NCI-H446 (cell line): ENCODE data around the gene TRIM49C.
"Not testable (repeated sequence)": the region's sequence is repeated elsewhere in the genome, so short reads cannot be mapped to it uniquely, and the experiment has no call there.

Experiments
- DNase-seq, 2 experiments: peaks; one replicate each; lab custom pipeline; 2025; lab: John Stamatoyannopoulos, UW

The TRIM49C gene, protein sequence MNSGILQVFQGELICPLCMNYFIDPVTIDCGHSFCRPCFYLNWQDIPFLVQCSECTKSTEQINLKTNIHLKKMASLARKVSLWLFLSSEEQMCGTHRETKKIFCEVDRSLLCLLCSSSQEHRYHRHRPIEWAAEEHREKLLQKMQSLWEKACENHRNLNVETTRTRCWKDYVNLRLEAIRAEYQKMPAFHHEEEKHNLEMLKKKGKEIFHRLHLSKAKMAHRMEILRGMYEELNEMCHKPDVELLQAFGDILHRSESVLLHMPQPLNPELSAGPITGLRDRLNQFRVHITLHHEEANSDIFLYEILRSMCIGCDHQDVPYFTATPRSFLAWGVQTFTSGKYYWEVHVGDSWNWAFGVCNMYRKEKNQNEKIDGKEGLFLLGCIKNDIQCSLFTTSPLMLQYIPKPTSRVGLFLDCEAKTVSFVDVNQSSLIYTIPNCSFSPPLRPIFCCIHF

DNA sequence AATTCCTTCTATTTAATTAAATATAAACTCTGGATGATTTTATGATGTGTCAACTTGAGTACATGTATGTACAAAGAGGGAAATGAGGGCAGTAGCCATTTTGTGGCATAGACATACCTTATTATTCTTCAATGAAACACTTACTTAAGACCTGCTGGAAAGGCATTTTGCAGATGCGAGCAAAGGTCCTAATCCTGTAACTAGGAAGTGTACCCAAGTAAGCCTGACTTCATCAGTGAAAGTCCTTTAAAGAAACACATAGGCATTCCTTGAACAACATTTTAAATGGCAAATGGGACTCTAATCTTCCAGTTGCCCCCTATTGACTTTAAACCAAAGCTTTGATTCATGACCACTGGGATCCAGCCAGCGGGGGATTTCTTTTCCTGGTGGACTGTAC is at the start of gene TRIM49C:
Gene TRIM49C, plus strand, starts transcription at position 301 of the 400 bp plus-strand sequence. CDS start 4,106 bp downstream, outside the sequence.
- not testable (repeated sequence) for DNase-seq

DNA sequence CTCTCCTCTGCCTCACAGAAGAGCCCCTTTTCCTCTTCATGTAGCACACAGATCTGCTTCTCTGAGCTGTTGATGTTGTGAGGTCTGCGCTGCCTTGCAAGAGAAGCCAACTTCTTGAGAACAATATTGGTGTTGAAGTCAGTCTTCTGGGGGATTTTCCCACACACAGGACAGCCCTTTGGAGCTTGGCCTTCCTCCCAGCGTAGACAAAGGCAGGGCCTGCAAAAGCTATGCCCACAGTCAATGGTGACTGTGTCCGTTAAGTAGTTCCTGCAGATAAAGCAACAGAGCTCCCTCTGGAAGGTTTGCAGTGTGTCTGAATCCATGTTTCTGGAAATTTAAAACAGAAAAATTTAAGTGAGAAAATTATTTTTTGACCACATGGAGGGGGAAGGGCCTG is 6.7 kb upstream of the TRIM49C start:
- DNase-seq, result not testable (repeated sequence)

DNA sequence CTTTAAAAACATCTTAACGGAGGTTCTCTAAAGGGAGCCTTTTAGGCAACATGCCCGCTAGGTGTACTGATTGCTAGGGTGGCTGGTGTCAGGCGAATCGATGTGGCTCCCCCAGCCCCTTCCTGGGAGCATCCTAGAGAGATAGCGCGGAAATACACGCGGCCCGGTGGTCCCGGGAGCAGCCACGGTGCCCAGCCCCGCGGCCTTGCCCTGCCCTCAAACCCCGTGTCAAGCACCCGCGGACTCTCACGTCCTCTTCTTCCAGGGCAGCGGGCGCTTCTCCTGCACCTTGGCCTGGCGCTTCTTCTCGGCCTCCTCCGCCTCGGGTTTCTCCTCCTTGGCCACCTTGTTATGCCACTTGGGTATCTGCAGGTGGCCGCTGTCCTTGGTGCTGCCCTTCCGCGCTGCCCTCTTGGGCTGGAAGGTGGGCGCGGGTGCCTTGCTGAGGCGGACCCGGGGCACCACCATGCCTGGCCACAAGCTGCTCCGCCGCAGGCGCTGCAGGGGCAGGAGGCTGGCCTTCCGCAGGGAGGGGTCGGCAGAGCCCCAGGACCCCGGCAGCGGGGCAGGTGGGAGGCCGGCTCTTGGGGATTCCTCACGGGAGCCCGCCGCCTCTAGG is 20.8 kb downstream of the TRIM49C start:
- DNase-seq, result not testable (repeated sequence)

DNA sequence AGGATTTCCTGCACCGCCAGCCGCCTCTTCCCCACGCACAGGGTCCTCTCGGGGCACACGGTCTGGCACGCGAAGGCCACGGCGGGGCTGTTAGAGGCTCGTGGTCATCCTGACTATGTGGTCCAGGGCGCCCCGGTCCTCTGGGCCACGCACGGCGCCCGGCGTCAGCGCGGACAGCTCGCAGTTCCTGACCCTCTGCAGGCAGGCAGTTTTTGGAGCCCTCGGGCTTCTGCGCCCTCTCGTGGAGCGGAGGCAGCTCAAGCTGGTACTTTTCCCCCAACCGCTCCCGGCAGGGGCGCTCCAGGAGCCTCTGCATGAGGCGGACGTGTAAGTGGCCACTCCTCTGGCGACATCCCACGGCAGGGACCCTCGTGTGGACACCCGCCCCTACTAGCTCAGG is 21.4 kb downstream of the TRIM49C start:
- DNase-seq, result peak in 1 of 2 experiments; percentile 4

DNA sequence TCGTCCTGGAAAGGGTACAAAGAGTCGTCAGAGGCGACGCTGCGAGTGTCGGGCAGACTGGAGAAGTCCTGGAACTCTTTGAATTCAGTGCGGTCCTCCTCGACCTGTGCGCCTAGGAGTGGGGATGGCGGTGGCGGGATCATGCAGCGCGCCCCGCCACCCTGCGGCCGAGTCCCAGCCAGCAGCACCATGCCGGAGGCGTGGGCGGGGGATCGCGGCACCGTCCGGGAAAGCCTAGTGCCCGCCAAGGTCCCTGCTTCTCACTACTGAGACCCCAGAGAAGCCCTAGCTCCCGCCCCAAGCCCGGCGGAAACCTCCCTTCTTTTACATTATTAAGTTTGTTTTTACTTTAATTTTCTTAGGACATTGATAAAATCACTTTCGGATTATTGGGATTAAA is 22.6 kb downstream of the TRIM49C start:
- DNase-seq, result not testable (repeated sequence)

DNA sequence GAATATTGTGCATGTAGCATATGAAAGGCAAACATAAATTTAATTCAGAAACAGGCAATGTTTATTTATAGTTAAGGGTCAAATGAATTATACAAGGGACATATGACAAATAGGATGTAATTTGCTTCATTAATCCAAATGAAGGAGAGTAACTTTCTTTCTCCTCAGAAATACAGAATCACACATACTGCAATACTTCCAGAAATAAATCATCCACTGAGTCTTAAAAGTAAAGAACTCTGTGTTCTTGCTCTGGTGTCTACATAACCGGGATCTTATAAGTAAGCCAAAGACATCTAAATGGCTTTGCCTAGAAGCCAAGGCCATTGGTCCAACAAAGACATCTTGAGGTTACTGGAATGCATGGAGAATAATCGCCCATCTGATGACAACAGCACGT is 54.7 kb downstream of the TRIM49C start, which contains the start of gene UBTFL1:
Gene UBTFL1, plus strand, starts transcription at position 301 of the 400 bp plus-strand sequence. Its CDS starts 0 bp downstream, at position 301.
- not testable (repeated sequence) for DNase-seq

DNA sequence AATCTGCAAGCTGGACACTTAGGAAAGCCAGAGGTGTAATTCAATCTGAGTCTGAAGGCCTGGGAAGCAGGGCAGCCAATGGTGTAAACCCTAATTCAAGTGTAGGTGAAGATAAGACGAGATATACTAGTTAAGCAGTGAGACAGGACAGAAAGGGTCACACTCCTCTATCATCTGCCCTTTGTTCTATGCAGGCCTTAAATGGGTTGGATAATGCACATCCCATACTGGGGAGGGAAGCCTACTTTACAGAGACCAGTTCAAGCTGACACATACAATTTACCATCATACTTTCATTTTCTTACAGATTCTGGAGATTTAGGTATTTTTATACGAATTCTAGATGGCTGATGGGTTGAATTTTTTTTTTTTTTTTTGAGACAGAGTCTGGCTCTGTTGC is 57.8 kb downstream of the TRIM49C start:
- not testable (repeated sequence) for DNase-seq
